Neural crest cell (in vitro differentiated cells): ENCODE measurements around the gene CCNT1. TPM values are rescaled to one million over a fixed set of nuclear protein-coding genes. Genes with fewer than 3 reads are reported as not detected.
"Not testable (repeated sequence)": the region's sequence is repeated elsewhere in the genome, so short reads cannot be mapped to it uniquely, and the experiment has no call there.

ENCODE experiments used
- DNase-seq: peaks from one replicate; pipeline ENCODE4 v3.0.0; 2021; ENCODE audit warnings: low read depth, mixed read lengths, low spot score
- H3K27ac Mint-ChIP-seq: one replicate; pipeline ENCODE4 v1.8.0; 2021; ENCODE audit warnings: mild to moderate bottlenecking, mixed read lengths; ENCODE audit not compliant: unreplicated experiment
- H3K27me3 Mint-ChIP-seq: 2 replicates; pipeline ENCODE4 v1.8.0; 2021; ENCODE audit warnings: low read depth, mild to moderate bottlenecking, mixed read lengths
- H3K36me3 Mint-ChIP-seq: 2 replicates; pipeline ENCODE4 v1.8.0; 2021; ENCODE audit warnings: low read depth, mild to moderate bottlenecking, mixed read lengths
- H3K4me1 Mint-ChIP-seq: 2 replicates; pipeline ENCODE4 v1.8.0; 2021; ENCODE audit warnings: mixed read lengths
- H3K4me3 Mint-ChIP-seq: one replicate; pipeline ENCODE4 v1.8.0; 2021; ENCODE audit warnings: mild to moderate bottlenecking, mixed read lengths
- H3K9me3 Mint-ChIP-seq: 2 replicates; pipeline ENCODE4 v1.8.0; 2021; ENCODE audit warnings: mixed read lengths
- total RNA-seq: library from RNA; stranded (reverse); gene quantifications from 2 replicates; pipeline ENCODE4 v1.2.1, GENCODE V29; 2021
- TF ChIP-seq, protein P1 (sequence below): fragments of 200-600 bp; sonication (generic); conservative IDR thresholded peaks from 2 replicates; pipeline ENCODE4 v1.5.0; 2021; ENCODE audit warnings: antibody characterized with exemption, mild to moderate bottlenecking

The CCNT1 gene
- total RNA-seq, 1 donor from 2014 or later, result 57.0 TPM

- Mint-ChIP-seq H3K9me3 (no peaks in the 10 kb centered on the region), H3K4me1 (peaks cover 9% of the 10 kb centered on the region), H3K36me3 (peaks cover 12% of the 10 kb centered on the region), H3K27ac (no peak overlapping the region), H3K27me3 (peaks cover 2% of the 10 kb centered on the region), H3K4me3 (peak overlapping the region; percentile 46)
- TF ChIP-seq, protein P1, sequence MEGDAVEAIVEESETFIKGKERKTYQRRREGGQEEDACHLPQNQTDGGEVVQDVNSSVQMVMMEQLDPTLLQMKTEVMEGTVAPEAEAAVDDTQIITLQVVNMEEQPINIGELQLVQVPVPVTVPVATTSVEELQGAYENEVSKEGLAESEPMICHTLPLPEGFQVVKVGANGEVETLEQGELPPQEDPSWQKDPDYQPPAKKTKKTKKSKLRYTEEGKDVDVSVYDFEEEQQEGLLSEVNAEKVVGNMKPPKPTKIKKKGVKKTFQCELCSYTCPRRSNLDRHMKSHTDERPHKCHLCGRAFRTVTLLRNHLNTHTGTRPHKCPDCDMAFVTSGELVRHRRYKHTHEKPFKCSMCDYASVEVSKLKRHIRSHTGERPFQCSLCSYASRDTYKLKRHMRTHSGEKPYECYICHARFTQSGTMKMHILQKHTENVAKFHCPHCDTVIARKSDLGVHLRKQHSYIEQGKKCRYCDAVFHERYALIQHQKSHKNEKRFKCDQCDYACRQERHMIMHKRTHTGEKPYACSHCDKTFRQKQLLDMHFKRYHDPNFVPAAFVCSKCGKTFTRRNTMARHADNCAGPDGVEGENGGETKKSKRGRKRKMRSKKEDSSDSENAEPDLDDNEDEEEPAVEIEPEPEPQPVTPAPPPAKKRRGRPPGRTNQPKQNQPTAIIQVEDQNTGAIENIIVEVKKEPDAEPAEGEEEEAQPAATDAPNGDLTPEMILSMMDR, result no peak
- DNase-seq, result no peak
These were observed 30.4 kb downstream of the CCNT1 start for GRCh38 chr12:48686037-48686595.

DNA sequence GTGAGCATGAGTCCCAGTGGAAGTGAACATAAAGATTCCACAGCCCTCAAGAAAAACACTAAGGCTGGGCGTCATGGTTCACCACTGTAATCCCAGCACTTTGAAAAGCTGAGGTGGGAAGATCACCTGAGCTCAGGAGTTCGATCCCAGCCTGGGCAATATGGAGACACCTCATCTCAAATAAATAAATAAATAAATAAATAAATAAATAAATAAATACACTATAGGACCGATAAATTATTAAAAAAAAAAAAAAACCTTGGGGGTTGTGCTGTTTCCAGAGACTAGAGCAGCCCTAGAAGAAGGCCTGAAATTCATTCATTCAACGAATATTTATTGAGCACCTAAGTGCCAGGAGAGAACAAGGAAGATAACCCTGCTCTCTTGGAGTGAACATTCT lies 33.0 kb downstream of the CCNT1 start:
- TF ChIP-seq, protein P1, result no peak

DNA sequence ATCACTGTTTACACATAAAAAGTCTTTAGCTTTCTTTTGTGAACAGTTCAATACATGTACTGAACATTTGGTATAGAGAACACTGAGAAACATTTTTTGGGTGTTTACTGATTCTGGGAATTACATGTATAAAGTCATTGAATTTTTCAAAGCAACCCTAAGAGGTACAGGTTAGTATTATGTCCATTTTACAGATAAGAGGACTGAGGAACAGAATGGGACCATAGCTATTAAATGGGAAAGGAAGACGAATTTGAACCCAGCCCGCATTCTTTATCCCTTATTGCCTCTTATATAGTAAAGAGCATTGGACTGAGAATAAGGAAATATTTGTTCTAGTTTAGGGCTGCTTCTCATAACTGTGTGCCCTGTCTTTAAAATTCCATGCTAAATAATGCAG lies 33.6 kb downstream of the CCNT1 start:
- Mint-ChIP-seq H3K36me3 (peaks cover 24% of the 10 kb centered on the region), H3K4me3 (peak overlapping the region; percentile 100), H3K27me3 (peaks cover 2% of the 10 kb centered on the region), H3K27ac (no peak overlapping the region), H3K9me3 (no peaks in the 10 kb centered on the region), H3K4me1 (peaks cover 37% of the 10 kb centered on the region)
- DNase-seq, result no peak
- TF ChIP-seq, protein P1, result no peak

More for the DNA sequence above, 33.0 kb downstream of the CCNT1 start:
- Mint-ChIP-seq H3K9me3 (no peaks in the 10 kb centered on the region), H3K4me3 (peak overlapping the region; percentile 72), H3K27ac (no peak overlapping the region), H3K4me1 (peaks cover 31% of the 10 kb centered on the region), H3K27me3 (peaks cover 2% of the 10 kb centered on the region), H3K36me3 (peaks cover 22% of the 10 kb centered on the region)
- no peak for DNase-seq

DNA sequence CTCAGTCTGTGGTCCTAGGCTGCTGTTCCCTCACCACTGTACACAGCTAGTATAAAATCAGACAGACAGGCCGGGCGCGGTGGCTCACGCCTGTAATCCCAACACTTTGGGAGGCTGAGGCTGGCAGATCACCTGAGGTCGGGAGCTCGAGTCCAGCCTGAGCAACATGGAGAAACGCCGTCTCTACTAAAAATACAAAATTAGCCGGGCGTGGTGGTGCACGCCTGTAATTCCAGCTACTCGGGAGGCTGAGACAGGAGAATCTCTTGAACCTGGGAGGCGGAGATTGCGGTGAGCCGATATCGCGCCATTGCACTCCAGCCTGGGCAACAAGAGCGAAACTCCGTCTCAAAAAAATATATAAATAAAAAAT lies 34.0 kb downstream of the CCNT1 start:
- H3K27ac Mint-ChIP-seq, H3K9me3 Mint-ChIP-seq, DNase-seq, H3K27me3 Mint-ChIP-seq: not testable (repeated sequence)
- Mint-ChIP-seq H3K4me1 (peaks cover 40% of the 10 kb centered on the region), H3K36me3 (peaks cover 23% of the 10 kb centered on the region), H3K4me3 (peak overlapping the region; percentile 100)

GRCh38 chr12:48681710-48682532 lies 34.6 kb downstream of the CCNT1 start, which contains the start of gene KANSL2:
Gene KANSL2 (minus strand): TSS chr12:48682238. CDS start chr12:48681632, 606 bp downstream.
- H3K4me3 Mint-ChIP-seq, result peak within 1 kb of the TSS; percentile 100
- TF ChIP-seq, protein P1, result no peak
- H3K9me3 Mint-ChIP-seq, result no peaks in the 10 kb centered on the region
- peaks cover 44% of the 10 kb centered on the region for H3K4me1 Mint-ChIP-seq
- DNase-seq, result peak; percentile 92
- peaks cover 2% of the 10 kb centered on the region for H3K27me3 Mint-ChIP-seq
- H3K36me3 Mint-ChIP-seq, result peaks cover 23% of the 10 kb centered on the region
- H3K27ac Mint-ChIP-seq, result peak within 1 kb of the TSS; percentile 99

DNA sequence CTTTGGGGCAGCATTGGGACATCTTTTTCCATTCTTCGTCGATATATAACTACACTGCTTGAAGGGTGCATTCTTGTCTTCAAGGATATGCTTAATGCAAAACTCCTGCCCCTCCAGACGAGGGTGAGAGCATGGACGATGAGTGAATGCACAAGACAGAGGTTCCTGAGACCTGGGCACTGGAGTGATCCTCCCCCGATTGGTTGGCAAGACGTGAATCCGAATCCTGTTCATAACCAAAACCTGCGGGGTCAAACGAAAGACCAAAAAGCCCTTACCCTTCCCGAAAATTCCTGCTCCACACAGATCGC lies 35.2 kb downstream of the CCNT1 start:
- H3K27me3 Mint-ChIP-seq, result peaks cover 2% of the 10 kb centered on the region
- TF ChIP-seq, protein P1, result no peak
- peaks cover 22% of the 10 kb centered on the region for H3K36me3 Mint-ChIP-seq
- peaks cover 44% of the 10 kb centered on the region for H3K4me1 Mint-ChIP-seq
- no peak for DNase-seq
- peak overlapping the region; percentile 99 for H3K27ac Mint-ChIP-seq
- H3K9me3 Mint-ChIP-seq, result no peaks in the 10 kb centered on the region
- peak overlapping the region; percentile 100 for H3K4me3 Mint-ChIP-seq
